ENCODE data around the gene IGSF22. TPM values are rescaled to one million over a fixed set of nuclear protein-coding genes. Genes with fewer than 3 reads are reported as not detected.

The IGSF22 gene
- total RNA-seq, 1 donor from 2014 or later, result under 0.01 TPM

GRCh38 chr11:18728658-18729057 lies 2.7 kb upstream of the IGSF22 start:
- H3K4me3 ChIP-seq (ENCODE audit: low read depth, low read length), result no peak overlapping the region
- DNase-seq (ENCODE audit: low read depth) (no peak), FAIRE-seq (no peak)
- TF ChIP-seq CTCF (IDR thresholded peaks at IDR 0.05; ENCODE audit: insufficient read depth, low read length, severe bottlenecking), result no peak
- no peaks in the 10 kb centered on the region for H3K27me3 ChIP-seq (ENCODE audit: control insufficient read depth, insufficient read depth, low read length)
- no peaks in the 10 kb centered on the region for H3K36me3 ChIP-seq (ENCODE audit: control insufficient read depth, insufficient read depth, low read length)

- Histone ChIP-seq H3K36me3 (ENCODE audit: control insufficient read depth, insufficient read depth, low read length) (no peaks in the 10 kb centered on the region), H3K4me3 (ENCODE audit: low read depth, low read length) (no peak overlapping the region), H3K27me3 (ENCODE audit: control insufficient read depth, insufficient read depth, low read length) (no peaks in the 10 kb centered on the region)
- peak; percentile 32 for FAIRE-seq
- DNase-seq (ENCODE audit: low read depth), result peak; percentile 33
- peak; percentile 88 for TF ChIP-seq CTCF (IDR thresholded peaks at IDR 0.05; ENCODE audit: insufficient read depth, low read length, severe bottlenecking)
Observed at GRCh38 chr11:18727479-18728236, 1.7 kb upstream of the IGSF22 start.

GRCh38 chr11:18723991-18724390 lies 2.0 kb downstream of the IGSF22 start:
- no peak for FAIRE-seq
- TF ChIP-seq CTCF (IDR thresholded peaks at IDR 0.05; ENCODE audit: insufficient read depth, low read length, severe bottlenecking), result no peak

GRCh38 chr11:18722293-18722637 lies 3.7 kb downstream of the IGSF22 start:
- TF ChIP-seq CTCF (IDR thresholded peaks at IDR 0.05; ENCODE audit: insufficient read depth, low read length, severe bottlenecking), result no peak
- H3K4me3 ChIP-seq (ENCODE audit: low read depth, low read length), result no peak overlapping the region
- FAIRE-seq (no peak), DNase-seq (ENCODE audit: low read depth) (no peak)
- H3K27me3 ChIP-seq (ENCODE audit: control insufficient read depth, insufficient read depth, low read length), result no peaks in the 10 kb centered on the region
- H3K36me3 ChIP-seq (ENCODE audit: control insufficient read depth, insufficient read depth, low read length), result no peaks in the 10 kb centered on the region

More at GRCh38 chr11:18723991-18724390, 2.0 kb downstream of the IGSF22 start:
- Histone ChIP-seq H3K36me3 (ENCODE audit: control insufficient read depth, insufficient read depth, low read length) (no peaks in the 10 kb centered on the region), H3K27me3 (ENCODE audit: control insufficient read depth, insufficient read depth, low read length) (no peaks in the 10 kb centered on the region), H3K4me3 (ENCODE audit: low read depth, low read length) (no peak overlapping the region)
- DNase-seq (ENCODE audit: low read depth), result no peak

GRCh38 chr11:18721561-18722292 lies 4.3 kb downstream of the IGSF22 start:
- Histone ChIP-seq H3K27me3 (ENCODE audit: control insufficient read depth, insufficient read depth, low read length) (no peaks in the 10 kb centered on the region), H3K36me3 (ENCODE audit: control insufficient read depth, insufficient read depth, low read length) (no peaks in the 10 kb centered on the region), H3K4me3 (ENCODE audit: low read depth, low read length) (peak overlapping the region; percentile 35)
- TF ChIP-seq CTCF (IDR thresholded peaks at IDR 0.05; ENCODE audit: insufficient read depth, low read length, severe bottlenecking), result peak; percentile 85
- FAIRE-seq (no peak), DNase-seq (ENCODE audit: low read depth) (peak; percentile 57)

All from bronchial epithelial cell (primary cell).